ENCODE results near the gene SLC26A8.

SLC26A8 gene

GRCh38 chr6:36063318-36064060 is 39.0 kb upstream of the SLC26A8 start:
- Mint-ChIP-seq H3K4me3 (no peak overlapping the region), H3K27ac (no peak overlapping the region), H3K9me3 (no peaks in the 10 kb centered on the region), H3K4me1 (ENCODE audit: low read depth) (peaks cover 46% of the 10 kb centered on the region), H3K27me3 (no peaks in the 10 kb centered on the region), H3K36me3 (ENCODE audit: low read depth) (peaks cover 54% of the 10 kb centered on the region)

GRCh38 chr6:36062247-36062646 is 37.8 kb upstream of the SLC26A8 start:
- H3K4me1 Mint-ChIP-seq (ENCODE audit: low read depth): peaks cover 34% of the 10 kb centered on the region
- no peak overlapping the region for H3K4me3 Mint-ChIP-seq
- no peaks in the 10 kb centered on the region for H3K9me3 Mint-ChIP-seq
- H3K36me3 Mint-ChIP-seq (ENCODE audit: low read depth): peaks cover 63% of the 10 kb centered on the region
- H3K27ac Mint-ChIP-seq: no peak overlapping the region
- H3K27me3 Mint-ChIP-seq: no peaks in the 10 kb centered on the region

GRCh38 chr6:36061236-36061635 is 36.8 kb upstream of the SLC26A8 start:
- H3K4me3 Mint-ChIP-seq: no peak overlapping the region
- H3K36me3 Mint-ChIP-seq (ENCODE audit: low read depth): peaks cover 63% of the 10 kb centered on the region
- no peaks in the 10 kb centered on the region for H3K9me3 Mint-ChIP-seq
- no peaks in the 10 kb centered on the region for H3K27me3 Mint-ChIP-seq
- no peak overlapping the region for H3K27ac Mint-ChIP-seq
- peaks cover 27% of the 10 kb centered on the region for H3K4me1 Mint-ChIP-seq (ENCODE audit: low read depth)

GRCh38 chr6:36056178-36056577 is 31.7 kb upstream of the SLC26A8 start:
- Mint-ChIP-seq H3K4me1 (ENCODE audit: low read depth) (peaks cover 7% of the 10 kb centered on the region), H3K36me3 (ENCODE audit: low read depth) (peaks cover 46% of the 10 kb centered on the region), H3K27ac (no peak overlapping the region), H3K27me3 (no peaks in the 10 kb centered on the region), H3K4me3 (no peak overlapping the region), H3K9me3 (no peaks in the 10 kb centered on the region)

GRCh38 chr6:36054956-36055355 is 30.5 kb upstream of the SLC26A8 start:
- no peak overlapping the region for H3K27ac Mint-ChIP-seq
- no peaks in the 10 kb centered on the region for H3K27me3 Mint-ChIP-seq
- no peaks in the 10 kb centered on the region for H3K9me3 Mint-ChIP-seq
- no peak overlapping the region for H3K4me3 Mint-ChIP-seq
- H3K36me3 Mint-ChIP-seq (ENCODE audit: low read depth): peaks cover 34% of the 10 kb centered on the region
- H3K4me1 Mint-ChIP-seq (ENCODE audit: low read depth): peaks cover 7% of the 10 kb centered on the region

GRCh38 chr6:36054415-36054814 is 30.0 kb upstream of the SLC26A8 start:
- Mint-ChIP-seq H3K27me3 (no peaks in the 10 kb centered on the region), H3K9me3 (no peaks in the 10 kb centered on the region), H3K4me1 (ENCODE audit: low read depth) (peaks cover 7% of the 10 kb centered on the region), H3K27ac (no peak overlapping the region), H3K36me3 (ENCODE audit: low read depth) (peaks cover 30% of the 10 kb centered on the region), H3K4me3 (no peak overlapping the region)

- H3K36me3 Mint-ChIP-seq (ENCODE audit: low read depth): peaks cover 27% of the 10 kb centered on the region
- no peaks in the 10 kb centered on the region for H3K27me3 Mint-ChIP-seq
- H3K4me3 Mint-ChIP-seq: no peak overlapping the region
- no peaks in the 10 kb centered on the region for H3K9me3 Mint-ChIP-seq
- H3K4me1 Mint-ChIP-seq (ENCODE audit: low read depth): peaks cover 7% of the 10 kb centered on the region
- no peak overlapping the region for H3K27ac Mint-ChIP-seq
Measured at GRCh38 chr6:36053878-36054277, 29.4 kb upstream of the SLC26A8 start.

GRCh38 chr6:36052097-36052496 is 27.7 kb upstream of the SLC26A8 start:
- Mint-ChIP-seq H3K36me3 (ENCODE audit: low read depth) (peaks cover 19% of the 10 kb centered on the region), H3K9me3 (no peaks in the 10 kb centered on the region), H3K4me3 (no peak overlapping the region), H3K4me1 (ENCODE audit: low read depth) (peaks cover 11% of the 10 kb centered on the region), H3K27me3 (no peaks in the 10 kb centered on the region), H3K27ac (no peak overlapping the region)

GRCh38 chr6:36050947-36051710 is 26.7 kb upstream of the SLC26A8 start:
- H3K27me3 Mint-ChIP-seq: no peaks in the 10 kb centered on the region
- peaks cover 18% of the 10 kb centered on the region for H3K36me3 Mint-ChIP-seq (ENCODE audit: low read depth)
- H3K4me1 Mint-ChIP-seq (ENCODE audit: low read depth): peaks cover 15% of the 10 kb centered on the region
- no peak overlapping the region for H3K4me3 Mint-ChIP-seq
- no peaks in the 10 kb centered on the region for H3K9me3 Mint-ChIP-seq
- no peak overlapping the region for H3K27ac Mint-ChIP-seq

- Mint-ChIP-seq H3K27ac (no peak overlapping the region), H3K9me3 (no peaks in the 10 kb centered on the region), H3K4me1 (ENCODE audit: low read depth) (peaks cover 13% of the 10 kb centered on the region), H3K36me3 (ENCODE audit: low read depth) (peaks cover 14% of the 10 kb centered on the region), H3K4me3 (no peak overlapping the region), H3K27me3 (no peaks in the 10 kb centered on the region)
Measured at GRCh38 chr6:36050305-36050704, 25.9 kb upstream of the SLC26A8 start.

GRCh38 chr6:36049582-36049981 is 25.1 kb upstream of the SLC26A8 start:
- Mint-ChIP-seq H3K27me3 (no peaks in the 10 kb centered on the region), H3K9me3 (no peaks in the 10 kb centered on the region), H3K4me3 (no peak overlapping the region), H3K36me3 (ENCODE audit: low read depth) (peaks cover 7% of the 10 kb centered on the region), H3K27ac (no peak overlapping the region), H3K4me1 (ENCODE audit: low read depth) (peaks cover 8% of the 10 kb centered on the region)

- Mint-ChIP-seq H3K4me1 (ENCODE audit: low read depth) (peaks cover 62% of the 10 kb centered on the region), H3K27ac (no peak overlapping the region), H3K36me3 (ENCODE audit: low read depth) (peaks cover 16% of the 10 kb centered on the region), H3K9me3 (no peaks in the 10 kb centered on the region), H3K27me3 (no peaks in the 10 kb centered on the region), H3K4me3 (no peak overlapping the region)
Measured at GRCh38 chr6:36042618-36043260, 18.3 kb upstream of the SLC26A8 start.

- no peak overlapping the region for H3K4me3 Mint-ChIP-seq
- H3K4me1 Mint-ChIP-seq (ENCODE audit: low read depth): peaks cover 67% of the 10 kb centered on the region
- H3K9me3 Mint-ChIP-seq: no peaks in the 10 kb centered on the region
- no peaks in the 10 kb centered on the region for H3K27me3 Mint-ChIP-seq
- no peak overlapping the region for H3K27ac Mint-ChIP-seq
- peaks cover 17% of the 10 kb centered on the region for H3K36me3 Mint-ChIP-seq (ENCODE audit: low read depth)
Measured at GRCh38 chr6:36040958-36041357, 16.5 kb upstream of the SLC26A8 start.

- peaks cover 78% of the 10 kb centered on the region for H3K4me1 Mint-ChIP-seq (ENCODE audit: low read depth)
- no peaks in the 10 kb centered on the region for H3K9me3 Mint-ChIP-seq
- H3K36me3 Mint-ChIP-seq (ENCODE audit: low read depth): peaks cover 13% of the 10 kb centered on the region
- H3K27ac Mint-ChIP-seq: no peak overlapping the region
- H3K27me3 Mint-ChIP-seq: no peaks in the 10 kb centered on the region
- no peak overlapping the region for H3K4me3 Mint-ChIP-seq
Measured at GRCh38 chr6:36039112-36039511, 14.7 kb upstream of the SLC26A8 start.
